ENCODE data around the gene NKAIN2.

The NKAIN2 gene

DNA sequence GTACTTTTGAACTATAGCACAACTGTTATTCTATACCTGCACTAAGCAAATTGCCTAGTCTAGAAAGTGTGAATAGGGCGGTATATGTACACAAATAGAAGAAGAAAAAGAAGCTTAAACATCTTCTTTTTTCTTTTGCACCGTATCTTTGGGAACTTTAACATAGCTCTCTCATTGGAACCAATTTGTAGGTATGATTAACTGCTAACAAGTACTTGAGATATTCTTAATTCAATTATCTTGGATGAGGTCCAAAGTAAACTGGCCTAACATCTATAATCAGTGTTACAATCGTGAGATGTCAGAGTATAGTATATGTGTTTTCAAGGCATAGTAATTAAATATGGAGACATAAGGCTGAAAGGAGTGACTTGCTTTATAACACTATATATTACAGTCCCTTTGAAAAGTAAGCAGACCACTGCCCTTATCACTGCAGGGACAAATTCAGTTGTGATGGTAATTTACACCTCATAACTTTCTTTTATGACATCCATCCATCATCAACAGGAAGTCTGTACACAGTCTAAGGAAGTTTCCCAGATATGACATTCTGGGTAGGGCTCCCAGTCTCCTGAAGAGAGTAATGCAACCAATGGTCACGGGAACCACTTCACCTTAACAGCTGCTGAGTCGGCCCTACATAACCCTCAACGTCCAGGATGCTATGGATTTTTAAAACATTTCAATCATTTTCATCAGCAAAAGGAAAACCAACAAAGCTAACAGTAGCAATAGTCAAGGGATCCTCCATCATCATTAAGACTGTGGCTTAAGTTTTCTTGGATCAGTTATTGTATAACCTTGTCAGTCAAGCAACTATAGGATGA is 37.6 kb downstream of the NKAIN2 start (continued):
- TF ChIP-seq, protein P1, sequence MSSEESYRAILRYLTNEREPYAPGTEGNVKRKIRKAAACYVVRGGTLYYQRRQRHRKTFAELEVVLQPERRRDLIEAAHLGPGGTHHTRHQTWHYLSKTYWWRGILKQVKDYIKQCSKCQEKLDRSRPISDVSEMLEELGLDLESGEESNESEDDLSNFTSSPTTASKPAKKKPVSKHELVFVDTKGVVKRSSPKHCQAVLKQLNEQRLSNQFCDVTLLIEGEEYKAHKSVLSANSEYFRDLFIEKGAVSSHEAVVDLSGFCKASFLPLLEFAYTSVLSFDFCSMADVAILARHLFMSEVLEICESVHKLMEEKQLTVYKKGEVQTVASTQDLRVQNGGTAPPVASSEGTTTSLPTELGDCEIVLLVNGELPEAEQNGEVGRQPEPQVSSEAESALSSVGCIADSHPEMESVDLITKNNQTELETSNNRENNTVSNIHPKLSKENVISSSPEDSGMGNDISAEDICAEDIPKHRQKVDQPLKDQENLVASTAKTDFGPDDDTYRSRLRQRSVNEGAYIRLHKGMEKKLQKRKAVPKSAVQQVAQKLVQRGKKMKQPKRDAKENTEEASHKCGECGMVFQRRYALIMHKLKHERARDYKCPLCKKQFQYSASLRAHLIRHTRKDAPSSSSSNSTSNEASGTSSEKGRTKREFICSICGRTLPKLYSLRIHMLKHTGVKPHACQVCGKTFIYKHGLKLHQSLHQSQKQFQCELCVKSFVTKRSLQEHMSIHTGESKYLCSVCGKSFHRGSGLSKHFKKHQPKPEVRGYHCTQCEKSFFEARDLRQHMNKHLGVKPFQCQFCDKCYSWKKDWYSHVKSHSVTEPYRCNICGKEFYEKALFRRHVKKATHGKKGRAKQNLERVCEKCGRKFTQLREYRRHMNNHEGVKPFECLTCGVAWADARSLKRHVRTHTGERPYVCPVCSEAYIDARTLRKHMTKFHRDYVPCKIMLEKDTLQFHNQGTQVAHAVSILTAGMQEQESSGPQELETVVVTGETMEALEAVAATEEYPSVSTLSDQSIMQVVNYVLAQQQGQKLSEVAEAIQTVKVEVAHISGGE (tag by site-specific recombination; conservative IDR thresholded peaks at IDR 0.05; ENCODE audit: low read depth), result 0 out of 2 replicates have a peak, but pooled peaks have one; percentile 19
- TF ChIP-seq, protein P2, sequence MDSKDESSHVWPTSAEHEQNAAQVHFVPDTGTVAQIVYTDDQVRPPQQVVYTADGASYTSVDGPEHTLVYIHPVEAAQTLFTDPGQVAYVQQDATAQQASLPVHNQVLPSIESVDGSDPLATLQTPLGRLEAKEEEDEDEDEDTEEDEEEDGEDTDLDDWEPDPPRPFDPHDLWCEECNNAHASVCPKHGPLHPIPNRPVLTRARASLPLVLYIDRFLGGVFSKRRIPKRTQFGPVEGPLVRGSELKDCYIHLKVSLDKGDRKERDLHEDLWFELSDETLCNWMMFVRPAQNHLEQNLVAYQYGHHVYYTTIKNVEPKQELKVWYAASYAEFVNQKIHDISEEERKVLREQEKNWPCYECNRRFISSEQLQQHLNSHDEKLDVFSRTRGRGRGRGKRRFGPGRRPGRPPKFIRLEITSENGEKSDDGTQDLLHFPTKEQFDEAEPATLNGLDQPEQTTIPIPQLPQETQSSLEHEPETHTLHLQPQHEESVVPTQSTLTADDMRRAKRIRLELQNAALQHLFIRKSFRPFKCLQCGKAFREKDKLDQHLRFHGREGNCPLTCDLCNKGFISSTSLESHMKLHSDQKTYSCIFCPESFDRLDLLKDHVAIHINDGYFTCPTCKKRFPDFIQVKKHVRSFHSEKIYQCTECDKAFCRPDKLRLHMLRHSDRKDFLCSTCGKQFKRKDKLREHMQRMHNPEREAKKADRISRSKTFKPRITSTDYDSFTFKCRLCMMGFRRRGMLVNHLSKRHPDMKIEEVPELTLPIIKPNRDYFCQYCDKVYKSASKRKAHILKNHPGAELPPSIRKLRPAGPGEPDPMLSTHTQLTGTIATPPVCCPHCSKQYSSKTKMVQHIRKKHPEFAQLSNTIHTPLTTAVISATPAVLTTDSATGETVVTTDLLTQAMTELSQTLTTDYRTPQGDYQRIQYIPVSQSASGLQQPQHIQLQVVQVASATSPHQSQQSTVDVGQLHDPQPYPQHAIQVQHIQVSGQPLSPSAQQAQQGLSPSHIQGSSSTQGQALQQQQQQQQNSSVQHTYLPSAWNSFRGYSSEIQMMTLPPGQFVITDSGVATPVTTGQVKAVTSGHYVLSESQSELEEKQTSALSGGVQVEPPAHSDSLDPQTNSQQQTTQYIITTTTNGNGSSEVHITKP (tag by site-specific recombination; IDR thresholded peaks at IDR 0.05), result peak; percentile 29; the same call in 1 of the 2 replicates
- TF ChIP-seq ZFP3 (tag by site-specific recombination; IDR thresholded peaks at IDR 0.05; ENCODE audit: low read depth), result no peak
- 0 out of 2 replicates have a peak, but pooled peaks have one; percentile 74 for TF ChIP-seq ZNF610 (tag by site-specific recombination; IDR thresholded peaks at IDR 0.05; ENCODE audit: borderline replicate concordance)
- TF ChIP-seq ZBTB7A (tag by site-specific recombination; IDR thresholded peaks at IDR 0.05; ENCODE audit: low read depth), result no peak
- TF ChIP-seq, protein P3, sequence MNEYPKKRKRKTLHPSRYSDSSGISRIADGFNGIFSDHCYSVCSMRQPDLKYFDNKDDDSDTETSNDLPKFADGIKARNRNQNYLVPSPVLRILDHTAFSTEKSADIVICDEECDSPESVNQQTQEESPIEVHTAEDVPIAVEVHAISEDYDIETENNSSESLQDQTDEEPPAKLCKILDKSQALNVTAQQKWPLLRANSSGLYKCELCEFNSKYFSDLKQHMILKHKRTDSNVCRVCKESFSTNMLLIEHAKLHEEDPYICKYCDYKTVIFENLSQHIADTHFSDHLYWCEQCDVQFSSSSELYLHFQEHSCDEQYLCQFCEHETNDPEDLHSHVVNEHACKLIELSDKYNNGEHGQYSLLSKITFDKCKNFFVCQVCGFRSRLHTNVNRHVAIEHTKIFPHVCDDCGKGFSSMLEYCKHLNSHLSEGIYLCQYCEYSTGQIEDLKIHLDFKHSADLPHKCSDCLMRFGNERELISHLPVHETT (tag by site-specific recombination; IDR thresholded peaks at IDR 0.05), result peak; percentile 78; the same call in 1 of the 2 replicates
- TF ChIP-seq REPIN1 (tag by site-specific recombination; IDR thresholded peaks at IDR 0.05; ENCODE audit: low read depth), result 0 out of 2 replicates have a peak, but pooled peaks have one; percentile 17
- TF ChIP-seq ZNF510 (tag by site-specific recombination; IDR thresholded peaks at IDR 0.05; ENCODE audit: insufficient replicate concordance), result no peak
- TF ChIP-seq, protein P4, sequence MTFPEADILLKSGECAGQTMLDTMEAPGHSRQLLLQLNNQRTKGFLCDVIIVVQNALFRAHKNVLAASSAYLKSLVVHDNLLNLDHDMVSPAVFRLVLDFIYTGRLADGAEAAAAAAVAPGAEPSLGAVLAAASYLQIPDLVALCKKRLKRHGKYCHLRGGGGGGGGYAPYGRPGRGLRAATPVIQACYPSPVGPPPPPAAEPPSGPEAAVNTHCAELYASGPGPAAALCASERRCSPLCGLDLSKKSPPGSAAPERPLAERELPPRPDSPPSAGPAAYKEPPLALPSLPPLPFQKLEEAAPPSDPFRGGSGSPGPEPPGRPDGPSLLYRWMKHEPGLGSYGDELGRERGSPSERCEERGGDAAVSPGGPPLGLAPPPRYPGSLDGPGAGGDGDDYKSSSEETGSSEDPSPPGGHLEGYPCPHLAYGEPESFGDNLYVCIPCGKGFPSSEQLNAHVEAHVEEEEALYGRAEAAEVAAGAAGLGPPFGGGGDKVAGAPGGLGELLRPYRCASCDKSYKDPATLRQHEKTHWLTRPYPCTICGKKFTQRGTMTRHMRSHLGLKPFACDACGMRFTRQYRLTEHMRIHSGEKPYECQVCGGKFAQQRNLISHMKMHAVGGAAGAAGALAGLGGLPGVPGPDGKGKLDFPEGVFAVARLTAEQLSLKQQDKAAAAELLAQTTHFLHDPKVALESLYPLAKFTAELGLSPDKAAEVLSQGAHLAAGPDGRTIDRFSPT (tag by site-specific recombination; IDR thresholded peaks at IDR 0.05), result peak; percentile 89
- no peak for TF ChIP-seq EGR2 (tag by site-specific recombination; IDR thresholded peaks at IDR 0.05; ENCODE audit: low read depth)
- peak; percentile 38 for TF ChIP-seq SP2 (tag by site-specific recombination; IDR thresholded peaks at IDR 0.05)
- TF ChIP-seq, protein P5, sequence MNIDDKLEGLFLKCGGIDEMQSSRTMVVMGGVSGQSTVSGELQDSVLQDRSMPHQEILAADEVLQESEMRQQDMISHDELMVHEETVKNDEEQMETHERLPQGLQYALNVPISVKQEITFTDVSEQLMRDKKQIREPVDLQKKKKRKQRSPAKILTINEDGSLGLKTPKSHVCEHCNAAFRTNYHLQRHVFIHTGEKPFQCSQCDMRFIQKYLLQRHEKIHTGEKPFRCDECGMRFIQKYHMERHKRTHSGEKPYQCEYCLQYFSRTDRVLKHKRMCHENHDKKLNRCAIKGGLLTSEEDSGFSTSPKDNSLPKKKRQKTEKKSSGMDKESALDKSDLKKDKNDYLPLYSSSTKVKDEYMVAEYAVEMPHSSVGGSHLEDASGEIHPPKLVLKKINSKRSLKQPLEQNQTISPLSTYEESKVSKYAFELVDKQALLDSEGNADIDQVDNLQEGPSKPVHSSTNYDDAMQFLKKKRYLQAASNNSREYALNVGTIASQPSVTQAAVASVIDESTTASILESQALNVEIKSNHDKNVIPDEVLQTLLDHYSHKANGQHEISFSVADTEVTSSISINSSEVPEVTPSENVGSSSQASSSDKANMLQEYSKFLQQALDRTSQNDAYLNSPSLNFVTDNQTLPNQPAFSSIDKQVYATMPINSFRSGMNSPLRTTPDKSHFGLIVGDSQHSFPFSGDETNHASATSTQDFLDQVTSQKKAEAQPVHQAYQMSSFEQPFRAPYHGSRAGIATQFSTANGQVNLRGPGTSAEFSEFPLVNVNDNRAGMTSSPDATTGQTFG (tag by site-specific recombination; IDR thresholded peaks at IDR 0.05; ENCODE audit: borderline replicate concordance), result peak; percentile 51; the same call in 1 of the 2 replicates
- peak; percentile 98 for TF ChIP-seq TRIM28 (IDR thresholded peaks at IDR 0.05; ENCODE audit: borderline replicate concordance, low read length)
- TF ChIP-seq, protein P6, sequence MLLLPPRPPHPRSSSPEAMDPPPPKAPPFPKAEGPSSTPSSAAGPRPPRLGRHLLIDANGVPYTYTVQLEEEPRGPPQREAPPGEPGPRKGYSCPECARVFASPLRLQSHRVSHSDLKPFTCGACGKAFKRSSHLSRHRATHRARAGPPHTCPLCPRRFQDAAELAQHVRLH (tag by site-specific recombination; IDR thresholded peaks at IDR 0.05), result peak; percentile 95
- TF ChIP-seq ZNF621 (tag by site-specific recombination; IDR thresholded peaks at IDR 0.05), result no peak
- TF ChIP-seq YY2 (tag by site-specific recombination; IDR thresholded peaks at IDR 0.05), result peak; percentile 70
- TF ChIP-seq, protein P7, sequence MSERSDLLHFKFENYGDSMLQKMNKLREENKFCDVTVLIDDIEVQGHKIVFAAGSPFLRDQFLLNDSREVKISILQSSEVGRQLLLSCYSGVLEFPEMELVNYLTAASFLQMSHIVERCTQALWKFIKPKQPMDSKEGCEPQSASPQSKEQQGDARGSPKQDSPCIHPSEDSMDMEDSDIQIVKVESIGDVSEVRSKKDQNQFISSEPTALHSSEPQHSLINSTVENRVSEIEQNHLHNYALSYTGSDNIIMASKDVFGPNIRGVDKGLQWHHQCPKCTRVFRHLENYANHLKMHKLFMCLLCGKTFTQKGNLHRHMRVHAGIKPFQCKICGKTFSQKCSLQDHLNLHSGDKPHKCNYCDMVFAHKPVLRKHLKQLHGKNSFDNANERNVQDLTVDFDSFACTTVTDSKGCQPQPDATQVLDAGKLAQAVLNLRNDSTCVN (tag by site-specific recombination; optimal IDR thresholded peaks at IDR 0.05), result no peak
- no peak for TF ChIP-seq PRDM1 (tag by site-specific recombination; IDR thresholded peaks at IDR 0.05)
- TF ChIP-seq ZNF426 (tag by site-specific recombination; IDR thresholded peaks at IDR 0.05), result no peak
- TF ChIP-seq GLI2 (tag by site-specific recombination; IDR thresholded peaks at IDR 0.05; ENCODE audit: borderline replicate concordance, low read depth), result peak; percentile 94
- TF ChIP-seq ZNF214 (tag by site-specific recombination; IDR thresholded peaks at IDR 0.05; ENCODE audit: borderline replicate concordance), result peak; percentile 30; the same call in 1 of the 2 replicates
- TF ChIP-seq ZNF521 (tag by site-specific recombination; IDR thresholded peaks at IDR 0.05), result no peak
